Dedifferentiated amniotic fluid mesenchymal stem cell (primary cell): ENCODE results near the gene GPS1.

Experiments
- DNase-seq: peaks from one replicate; pipeline ENCODE4 v3.0.0-alpha.2; 2016; ENCODE audit errors: extremely low spot score

Gene GPS1

DNA sequence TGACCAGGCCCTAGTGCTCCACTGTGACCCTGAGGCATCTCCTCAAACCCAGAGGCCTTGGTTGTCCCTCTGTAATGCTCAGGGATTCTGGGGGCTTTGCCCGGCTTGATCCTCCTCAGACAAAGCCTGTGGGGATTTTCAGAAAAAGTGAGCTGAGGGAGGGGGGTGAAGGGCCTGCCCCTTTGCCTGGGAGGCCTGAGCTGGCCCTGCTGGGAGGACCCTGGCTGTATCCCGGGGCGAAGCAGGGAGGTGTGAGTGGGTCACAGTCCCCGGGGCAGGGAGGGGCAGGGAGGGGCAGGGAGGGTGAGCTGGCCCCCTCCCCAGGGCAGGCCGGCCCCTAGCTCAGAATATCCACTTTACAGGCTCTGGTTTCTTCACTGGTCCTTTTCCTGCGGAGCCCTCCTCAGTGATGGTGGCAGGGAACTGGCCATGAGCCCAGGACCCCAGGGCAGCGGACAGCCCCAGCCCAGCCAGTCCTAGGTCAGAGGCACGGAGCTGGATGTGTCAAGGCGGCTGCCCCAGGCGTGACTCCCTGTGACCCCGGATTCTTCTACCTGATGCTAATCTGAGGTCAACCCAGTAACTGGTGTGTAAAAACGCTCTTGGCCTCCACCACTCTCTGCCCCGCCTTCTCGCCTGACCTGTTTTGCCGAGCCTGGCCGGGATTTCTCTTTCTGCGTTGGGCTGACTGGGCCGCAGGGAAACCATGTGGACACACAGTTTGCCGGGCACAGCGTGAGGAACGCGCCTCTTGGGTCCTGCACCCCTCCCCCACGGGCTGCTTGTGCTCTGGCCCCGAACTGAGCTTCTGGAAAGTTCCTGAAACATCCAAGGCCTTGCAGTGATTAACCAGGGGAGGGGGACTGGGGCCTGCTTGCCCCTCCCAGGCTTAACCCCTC lies 52.1 kb downstream of the GPS1 start:
- no peak for DNase-seq

- no peak for DNase-seq
Observed at GRCh38 chr17:82104797-82105416, 53.2 kb downstream of the GPS1 start.

DNA sequence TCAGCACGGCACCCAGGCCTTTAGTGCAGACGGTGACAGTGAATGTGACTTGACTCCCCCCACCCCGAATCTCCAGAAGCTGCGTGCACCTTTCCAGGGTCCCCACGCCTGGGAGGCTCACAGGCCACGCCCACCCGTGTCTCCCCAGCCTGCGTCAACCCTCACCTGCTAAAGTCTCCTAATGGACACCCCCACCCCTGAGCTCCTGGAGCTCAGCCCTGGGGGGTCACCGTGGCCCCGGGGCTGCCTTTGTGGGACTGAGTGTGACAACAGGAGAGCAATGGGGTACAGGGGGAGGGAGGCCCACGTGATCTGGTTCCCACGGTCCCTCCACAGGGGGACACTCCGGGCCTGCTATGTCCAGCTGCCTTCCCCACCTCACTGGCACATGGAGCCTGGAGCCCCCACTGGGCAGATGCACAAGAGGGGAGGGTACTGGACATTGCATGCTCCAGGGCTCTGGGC lies 53.8 kb downstream of the GPS1 start:
- no peak for DNase-seq

GRCh38 chr17:82105882-82106687 lies 54.4 kb downstream of the GPS1 start:
- DNase-seq = no peak

DNA sequence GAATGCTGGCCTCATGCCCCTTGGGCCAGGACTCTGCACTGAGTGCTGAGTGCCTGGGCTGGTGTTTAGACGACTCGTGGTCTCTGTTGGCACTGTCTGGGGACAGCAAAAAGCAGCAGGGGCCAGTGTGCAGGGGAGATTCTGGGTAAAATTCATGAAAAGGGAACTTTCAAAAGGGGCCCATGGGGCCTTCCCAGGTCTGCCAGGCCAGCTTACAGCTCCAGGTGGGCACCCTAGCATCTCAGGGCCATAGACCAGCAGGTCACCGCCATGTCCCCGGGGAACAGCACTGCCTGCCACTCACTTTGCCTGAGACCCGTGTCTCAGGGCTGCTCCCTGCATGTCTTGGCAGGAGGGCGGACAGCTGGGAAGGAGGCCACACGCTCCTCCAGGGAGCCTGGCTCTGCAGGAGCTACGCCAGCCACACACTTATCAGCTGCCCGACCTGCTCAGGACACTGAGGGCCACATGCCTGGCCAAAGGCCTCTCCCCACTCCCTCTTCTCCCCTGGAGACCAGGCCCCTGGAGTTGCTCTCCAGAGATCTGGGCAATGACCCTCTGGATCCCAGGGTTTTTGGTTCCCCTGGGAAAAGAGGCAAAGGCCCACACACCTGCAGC lies 55.1 kb downstream of the GPS1 start:
- no peak for DNase-seq
